Stomach (tissue), 9 donors: ENCODE data around the gene CCDC157. TPM values are rescaled to one million over a fixed set of nuclear protein-coding genes. Genes with fewer than 3 reads are reported as not detected.

ENCODE experiments used
- DNase-seq, 2 donors: peaks; one replicate each; pipeline versions ENCODE4 v3.0.0 to v3.0.0-alpha.2; 2013 to 2019
- H3K27ac ChIP-seq, 5 donors: fragments of 200-600 bp in 4 of 5; sonication (generic) in 4 of 5; one replicate each; pipeline ENCODE4 v1.5.1; 2013 to 2019; ENCODE audit warnings: mild to moderate bottlenecking in 1 of 5, moderate library complexity in 1 of 5
- H3K27me3 ChIP-seq, 3 donors: fragments of 200-600 bp; sonication (generic); one replicate each; pipeline ENCODE4 v1.5.1; 2017 to 2019; ENCODE audit warnings: mixed run types in 1 of 3
- H3K36me3 ChIP-seq, 4 donors: fragments of 200-600 bp; sonication (generic); 1 replicate in 3 of 4; 2 replicates in 1 of 4; pipeline ENCODE4 v1.5.1; 2016 to 2019
- H3K4me1 ChIP-seq, 4 donors: fragments of 200-600 bp; sonication (generic); one replicate each; pipeline ENCODE4 v1.5.1; 2016 to 2019
- H3K4me3 ChIP-seq, 4 donors: fragments of 200-600 bp; sonication (generic) in 3 of 4; one replicate each; pipeline ENCODE4 v1.5.1; 2016 to 2019; ENCODE audit warnings: mild to moderate bottlenecking in 1 of 4
- H3K9me3 ChIP-seq, 4 donors: fragments of 200-600 bp; sonication (generic); one replicate each; pipeline ENCODE4 v1.5.1; 2016 to 2019
- CTCF ChIP-seq, 7 experiments: fragments of 450-650 bp in 4 of 7; fragments of 200-600 bp in 3 of 7; sonication (generic) in 3 of 7; IDR thresholded peaks; one replicate each; pipeline ENCODE4 v1.5.1; 2016 to 2019; ENCODE audit warnings: antibody characterized with exemption in 7 of 7, control low read depth in 2 of 7, mild to moderate bottlenecking in 1 of 7
- EP300 ChIP-seq: sonication (generic); formaldehyde crosslinking; IDR thresholded peaks from one replicate; pipeline ENCODE4 v1.6.1; 2017; ENCODE audit warnings: antibody characterized with exemption
- POLR2A ChIP-seq, 4 donors: fragments of 450-650 bp; IDR thresholded peaks; one replicate each; pipeline ENCODE4 v1.6.1; 2016; ENCODE audit warnings: antibody characterized with exemption in 4 of 4, control low read depth in 2 of 4, mild to moderate bottlenecking in 1 of 4, moderate library complexity in 1 of 4
- POLR2AphosphoS5 ChIP-seq, 3 donors: sonication (generic); formaldehyde crosslinking; IDR thresholded peaks; one replicate each; pipeline ENCODE4 v1.6.1; 2016; ENCODE audit warnings: antibody characterized with exemption in 3 of 3
- whole genome bisulfite sequencing, 5 donors: extraction: QIAGEN DNeasy Blood & Tissue Kit in 3 of 5; methylation state at CpG; one replicate each; pipeline versions ENCODE4 v1.1.5 to v1.1.7; 2013 to 2018; 5-methylcytosine and 5-hydroxymethylcytosine counted together
- intact Hi-C: fragments of 100-400 bp; cut with DNase I; formaldehyde crosslinking; loops from one replicate; pipeline ENCODE4 v1.15.1; 2023; ENCODE audit warnings: low total_unique reads
- polyA plus RNA-seq, 3 donors: library from polyadenylated mRNA; stranded (reverse); fragments of 200-250 nt; gene quantifications; one replicate each; pipeline ENCODE4 v1.2.3, GENCODE V29; 2013
- total RNA-seq, 5 donors: library from RNA; depleted of rRNA; stranded (reverse); fragments of >200 nt; gene quantifications; one replicate each; pipeline versions ENCODE4 v1.1.0 to v1.2.3, GENCODE V29; 2014 to 2016
- donor health status: healthy with polysubstance abuse.
- donor health status: Bipolar disorder and iron deficiency.
- donor health status: healthy.

CCDC157 gene
- total and polyA plus RNA-seq, 8 donors = 0.73 to 9.0 (median 2.2) TPM; not detected in 1

- DNase-seq = peak; percentile 53 to 67
- no peak for TF ChIP-seq POLR2A (IDR thresholded peaks at IDR 0.05)
- no peak for TF ChIP-seq EP300
- no peak for TF ChIP-seq POLR2AphosphoS5 (IDR thresholded peaks at IDR 0.05)
- TF ChIP-seq CTCF (IDR thresholded peaks at IDR 0.05) = no peak
- 0 to 2% (median 1%) methylated on average over 5 to 34 of the region's 34 CpGs for WGBS, 5 donors
- H3K36me3 ChIP-seq = peaks cover 4 to 20% (median 14%) of the 10 kb centered on the region in 4 donors
- no peaks in the 10 kb centered on the region for H3K27me3 ChIP-seq
- peak overlapping the region; percentile 90 to 94 (median 92) for H3K27ac ChIP-seq
- H3K4me3 ChIP-seq = peak overlapping the region; percentile 96 to 98 (median 96)
- intact Hi-C loops = no loop called here
- peaks cover 40 to 68% (median 61%) of the 10 kb centered on the region in 4 donors for H3K4me1 ChIP-seq
- H3K9me3 ChIP-seq = no peaks in the 10 kb centered on the region
Measured at GRCh38 chr22:30326255-30326705, 30.5 kb upstream of the CCDC157 start.

- peak within 1 kb of the TSS; percentile 96 to 98 (median 96) for H3K4me3 ChIP-seq
- DNase-seq = peak; percentile 97 to 98
- H3K36me3 ChIP-seq = peaks cover 7 to 22% (median 18%) of the 10 kb centered on the region in 4 donors
- no peaks in the 10 kb centered on the region for H3K9me3 ChIP-seq
- H3K27ac ChIP-seq = peak within 1 kb of the TSS; percentile 90 to 94 (median 92)
- H3K27me3 ChIP-seq = no peaks in the 10 kb centered on the region
- peaks cover 35 to 62% (median 56%) of the 10 kb centered on the region in 4 donors for H3K4me1 ChIP-seq
- TF ChIP-seq POLR2A (IDR thresholded peaks at IDR 0.05) = peak in 2 of 4 donors; percentile 28 to 36
- peak in 2 of 3 donors; percentile 73 to 81 for TF ChIP-seq POLR2AphosphoS5 (IDR thresholded peaks at IDR 0.05)
- TF ChIP-seq EP300 = no peak
- peak in 2 of 7 experiments; percentile 6 to 7 for TF ChIP-seq CTCF (IDR thresholded peaks at IDR 0.05)
- WGBS, 5 donors = 0 to 4% (median 1%) methylated on average over 5 to 69 of the region's 69 CpGs; no CpG with 5 or more reads in 1 of the 5 donors
- intact Hi-C loops = no loop called here
Measured at GRCh38 chr22:30326706-30327362, 30.0 kb upstream of the CCDC157 start, which contains the start of gene TBC1D10A. Gene TBC1D10A, minus strand, starts transcription at chr22:30326941. Its CDS starts 60 bp downstream, at chr22:30326881.

GRCh38 chr22:30327864-30328345 lies 28.9 kb upstream of the CCDC157 start:
- Histone ChIP-seq H3K4me1 (peaks cover 35 to 53% (median 47%) of the 10 kb centered on the region in 4 donors), H3K27me3 (no peaks in the 10 kb centered on the region), H3K4me3 (no peak overlapping the region), H3K36me3 (peaks cover 11 to 33% (median 29%) of the 10 kb centered on the region in 4 donors), H3K27ac (peak overlapping the region; percentile 83 to 94 (median 91)), H3K9me3 (no peaks in the 10 kb centered on the region)
- TF ChIP-seq CTCF (IDR thresholded peaks at IDR 0.05) (peak in 1 of 7 experiments; percentile 35), EP300 (no peak)
- 37 to 72% (median 51%) methylated on average over 5 of the region's 5 CpGs for WGBS, 5 donors
- peak in 1 of 2 donors; percentile 65 for DNase-seq
- intact Hi-C loops = no loop called here

- H3K27ac ChIP-seq = peak overlapping the region in 2 of 5 donors; percentile 2 to 91
- H3K4me1 ChIP-seq = peaks cover 35 to 51% (median 44%) of the 10 kb centered on the region in 4 donors
- WGBS, 5 donors = 68 to 96% (median 83%) methylated on average over 3 of the region's 3 CpGs
- TF ChIP-seq CTCF (IDR thresholded peaks at IDR 0.05) (no peak), POLR2A (IDR thresholded peaks at IDR 0.05) (no peak), POLR2AphosphoS5 (IDR thresholded peaks at IDR 0.05) (no peak), EP300 (no peak)
- H3K4me3 ChIP-seq = no peak overlapping the region
- H3K36me3 ChIP-seq = peaks cover 18 to 39% (median 35%) of the 10 kb centered on the region in 4 donors
- no peak for DNase-seq
- intact Hi-C loops = no loop called here
- H3K9me3 ChIP-seq = no peaks in the 10 kb centered on the region
- no peaks in the 10 kb centered on the region for H3K27me3 ChIP-seq
Measured at GRCh38 chr22:30328466-30329049, 28.2 kb upstream of the CCDC157 start.
